GM13976 (cell line): Measurements from ENCODE around the gene SNX24.

ENCODE experiments used
- DNase-seq: peaks from one replicate; pipeline ENCODE4 v3.0.0; 2012; ENCODE audit warnings: low spot score
- CTCF ChIP-seq: IDR thresholded peaks from 2 replicates; pipeline ENCODE4 v1.5.1; 2012; ENCODE audit warnings: borderline replicate concordance, mild to moderate bottlenecking; ENCODE audit not compliant: insufficient read depth; ENCODE audit errors: extremely low read depth, missing control alignments, control extremely low read depth
- in situ Hi-C: fragments of 300-500 bp; cut with MboI; formaldehyde crosslinking; loops from one replicate; pipeline ENCODE4 v1.12.0; 2022; ENCODE audit warnings: low sequenced_read_pairs, mixed read lengths, inconsistent platforms; ENCODE audit not compliant: unreplicated experiment

The SNX24 gene

DNA sequence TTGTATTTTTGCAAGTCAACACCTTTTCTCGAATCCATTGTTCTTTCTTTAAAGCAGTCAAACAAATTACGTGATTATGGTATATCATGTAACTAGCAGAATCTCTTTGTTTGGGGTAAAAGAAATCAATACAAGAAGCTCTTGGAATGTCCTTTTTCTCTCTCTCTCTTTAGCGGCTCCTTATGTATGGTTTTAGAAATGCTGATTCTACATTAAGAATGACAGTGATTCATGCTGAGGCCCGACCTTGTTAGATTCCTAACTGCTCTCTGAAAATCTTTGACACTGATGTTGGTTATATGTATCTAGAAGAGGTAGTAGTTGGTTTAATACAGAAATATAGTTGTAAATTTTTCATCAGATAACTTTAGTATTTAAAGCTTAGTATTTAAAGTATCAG lies 76.4 kb downstream of the SNX24 start:
- no peak for TF ChIP-seq CTCF
- in situ Hi-C loops, result no loop called here

DNA sequence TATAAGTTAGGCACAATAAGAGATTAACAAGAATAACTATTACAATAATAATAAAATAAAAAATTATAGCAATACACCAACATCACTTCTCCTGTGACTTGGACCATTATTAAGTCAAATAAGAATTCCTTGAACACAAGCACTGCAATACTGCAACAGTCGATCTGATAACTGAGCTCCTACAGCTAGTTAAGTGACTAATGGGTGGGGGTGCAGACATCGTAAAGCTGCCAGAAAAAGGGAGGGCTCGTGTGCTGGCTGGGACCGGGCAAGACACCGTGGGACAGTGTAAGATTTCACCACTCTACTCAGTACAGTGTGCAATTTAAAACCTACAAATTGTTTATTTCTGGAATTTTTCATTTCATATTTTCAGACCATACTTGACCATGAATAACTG lies 78.8 kb downstream of the SNX24 start:
- TF ChIP-seq CTCF, result no peak
- DNase-seq, result no peak
- in situ Hi-C loops, result no loop called here

More for the DNA sequence above, 76.4 kb downstream of the SNX24 start:
- DNase-seq, result no peak

DNA sequence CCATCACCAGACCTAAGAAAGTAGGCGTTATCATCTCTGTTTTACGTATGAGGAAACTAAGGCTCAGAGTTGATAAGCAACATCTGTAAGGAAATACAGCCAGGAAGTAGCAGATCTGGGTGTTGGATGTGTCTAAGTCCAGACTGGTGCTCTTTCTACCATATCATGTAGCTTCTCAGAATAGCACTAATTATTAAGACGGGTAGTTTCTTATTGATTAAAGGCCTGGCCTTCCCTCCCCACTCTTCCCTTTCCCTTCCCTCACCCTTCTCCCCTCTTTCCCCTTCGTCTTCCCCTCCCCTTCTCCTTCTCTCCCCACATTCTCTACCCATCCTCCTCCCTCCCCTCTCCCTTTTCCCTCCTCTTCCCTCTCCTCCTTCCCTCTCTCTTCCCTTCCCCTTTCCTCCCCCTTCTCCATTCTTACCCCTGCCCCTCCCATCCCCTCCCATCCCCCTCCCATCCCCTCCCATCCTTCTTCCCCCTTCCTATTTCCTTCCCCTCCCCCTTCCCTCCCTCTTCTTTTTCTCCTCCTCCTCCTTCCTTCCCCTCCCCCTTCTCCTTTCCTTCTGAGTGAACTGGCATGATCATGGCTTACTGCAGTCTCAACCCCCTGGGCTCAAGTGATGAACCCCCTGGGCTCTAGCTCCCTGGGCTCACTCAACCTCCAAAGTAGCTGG lies 79.4 kb downstream of the SNX24 start:
- TF ChIP-seq CTCF, result no peak
- DNase-seq, result no peak
- in situ Hi-C loops, result no loop called here

DNA sequence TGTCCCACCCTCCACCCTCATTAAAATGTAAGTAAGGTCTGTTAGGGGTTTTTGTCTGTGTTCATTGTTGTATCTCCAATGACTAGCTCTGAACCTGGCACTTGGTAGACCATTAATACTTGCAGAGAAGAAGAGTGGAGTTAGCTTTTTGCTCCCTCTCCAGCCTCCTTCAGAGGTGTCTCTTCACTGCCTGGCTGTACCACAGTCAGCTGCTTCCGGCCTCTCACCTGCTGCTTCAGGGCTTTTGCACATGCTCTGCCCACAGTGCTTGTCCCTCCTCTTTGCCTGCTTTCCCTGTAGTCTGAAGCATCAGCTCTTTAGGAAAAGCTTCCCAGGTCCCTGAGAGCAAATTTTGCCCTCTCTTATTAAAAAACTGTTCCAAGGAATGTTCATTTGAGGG lies 83.6 kb downstream of the SNX24 start:
- TF ChIP-seq CTCF, result no peak
- no peak for DNase-seq
- in situ Hi-C loops, result no loop called here

- no peak for DNase-seq
- in situ Hi-C loops, result no loop called here
- TF ChIP-seq CTCF, result no peak
Measured at GRCh38 chr5:122929980-122930379, 84.6 kb downstream of the SNX24 start.

GRCh38 chr5:122933956-122934355 lies 88.5 kb downstream of the SNX24 start:
- TF ChIP-seq CTCF, result no peak
- in situ Hi-C loops, result no loop called here
- DNase-seq, result no peak
